ENCODE results near the gene SGTB. TPM values are rescaled to one million over a fixed set of nuclear protein-coding genes. Genes with fewer than 3 reads are reported as not detected.
A peak's percentile ranks its signal among the peaks of the same experiment; 100 is the strongest.
"Not testable (repeated sequence)": the region's sequence is repeated elsewhere in the genome, so short reads cannot be mapped to it uniquely, and the experiment has no call there.

The SGTB gene
- total RNA-seq, 6 donors from 2014 or later, result 5.2 to 9.8 (median 8.0) TPM

- no peak for TF ChIP-seq POLR2A (IDR thresholded peaks at IDR 0.05)
- no peak for TF ChIP-seq CTCF (IDR thresholded peaks at IDR 0.05)
- TF ChIP-seq EP300 (IDR thresholded peaks at IDR 0.05), result no peak
- no peak for TF ChIP-seq POLR2AphosphoS5 (IDR thresholded peaks at IDR 0.05)
- Histone ChIP-seq H3K9me3 (no peaks in the 10 kb centered on the region), H3K27me3 (no peaks in the 10 kb centered on the region), H3K36me3 (peaks cover 0 to 21% (median 2%) of the 10 kb centered on the region in 4 donors), H3K4me3 (no peak overlapping the region), H3K4me1 (no peaks in the 10 kb centered on the region), H3K27ac (no peak overlapping the region)
- DNase-seq (no peak), ATAC-seq (ENCODE audit: low FRiP score in 2 of 2) (no peak)
- 91 to 92% methylated on average over 2 of the region's 2 CpGs for WGBS, 2 donors
Measured at GRCh38 chr5:65693121-65693520, 28.8 kb downstream of the SGTB start.

GRCh38 chr5:65682148-65682547 is 39.8 kb downstream of the SGTB start:
- Histone ChIP-seq H3K4me1 (no peaks in the 10 kb centered on the region), H3K9me3 (no peaks in the 10 kb centered on the region), H3K27me3 (no peaks in the 10 kb centered on the region), H3K36me3 (peaks cover 0 to 52% (median 15%) of the 10 kb centered on the region in 4 donors), H3K27ac (no peak overlapping the region), H3K4me3 (no peak overlapping the region)
- TF ChIP-seq POLR2AphosphoS5 (IDR thresholded peaks at IDR 0.05) (no peak), POLR2A (IDR thresholded peaks at IDR 0.05) (no peak)
- ATAC-seq (ENCODE audit: low FRiP score in 2 of 2) (no peak), DNase-seq (no peak)
- WGBS, 2 donors, result 92 to 97% methylated on average over 3 of the region's 3 CpGs

- peak in 1 of 2 donors; percentile 26 for DNase-seq
- not testable (repeated sequence) for ATAC-seq (ENCODE audit: low FRiP score in 2 of 2); H3K27me3 ChIP-seq; H3K4me1 ChIP-seq; H3K9me3 ChIP-seq; H3K4me3 ChIP-seq; H3K27ac ChIP-seq
- H3K36me3 ChIP-seq, result peaks cover 0 to 44% (median 8%) of the 10 kb centered on the region in 4 donors
- WGBS, 2 donors, result 74 to 86% methylated on average over 3 of the region's 3 CpGs
Measured at GRCh38 chr5:65676056-65676455, 45.9 kb downstream of the SGTB start.

GRCh38 chr5:65674749-65675148 is 47.2 kb downstream of the SGTB start:
- H3K4me3 ChIP-seq, result no peak overlapping the region
- DNase-seq, result no peak
- no peaks in the 10 kb centered on the region for H3K27me3 ChIP-seq
- no peaks in the 10 kb centered on the region for H3K9me3 ChIP-seq
- no peak overlapping the region for H3K27ac ChIP-seq
- H3K36me3 ChIP-seq, result peaks cover 0 to 50% (median 10%) of the 10 kb centered on the region in 4 donors
- H3K4me1 ChIP-seq, result no peaks in the 10 kb centered on the region
- ATAC-seq (ENCODE audit: low FRiP score in 2 of 2), result no peak
- TF ChIP-seq CTCF (IDR thresholded peaks at IDR 0.05), result no peak
- no peak for TF ChIP-seq EP300 (IDR thresholded peaks at IDR 0.05)
- TF ChIP-seq POLR2AphosphoS5 (IDR thresholded peaks at IDR 0.05), result no peak

- no peak for DNase-seq
- Histone ChIP-seq H3K9me3 (no peaks in the 10 kb centered on the region), H3K4me1 (no peaks in the 10 kb centered on the region), H3K27me3 (no peaks in the 10 kb centered on the region), H3K36me3 (peaks cover 0 to 48% (median 6%) of the 10 kb centered on the region in 4 donors), H3K27ac (no peak overlapping the region), H3K4me3 (no peak overlapping the region)
- TF ChIP-seq EP300 (IDR thresholded peaks at IDR 0.05) (no peak), POLR2AphosphoS5 (IDR thresholded peaks at IDR 0.05) (no peak), POLR2A (IDR thresholded peaks at IDR 0.05) (no peak), CTCF (IDR thresholded peaks at IDR 0.05) (no peak)
- ATAC-seq (ENCODE audit: low FRiP score in 2 of 2), result no peak
- WGBS, 2 donors, result 56 to 71% methylated on average over 1 of the region's 1 CpG
Measured at GRCh38 chr5:65672796-65673195, 49.1 kb downstream of the SGTB start.

- WGBS, 2 donors, result 79% methylated on average over 7 of the region's 7 CpGs
- H3K4me1 ChIP-seq, result no peaks in the 10 kb centered on the region
- no peaks in the 10 kb centered on the region for H3K9me3 ChIP-seq
- no peak overlapping the region for H3K27ac ChIP-seq
- H3K36me3 ChIP-seq, result peaks cover 0 to 50% (median 7%) of the 10 kb centered on the region in 4 donors
- no peaks in the 10 kb centered on the region for H3K27me3 ChIP-seq
- ATAC-seq (ENCODE audit: low FRiP score in 2 of 2), result no peak
- DNase-seq, result peak in 1 of 2 donors; percentile 14
- TF ChIP-seq CTCF (IDR thresholded peaks at IDR 0.05), result no peak
- TF ChIP-seq EP300 (IDR thresholded peaks at IDR 0.05), result no peak
- no peak for TF ChIP-seq POLR2AphosphoS5 (IDR thresholded peaks at IDR 0.05)
- no peak for TF ChIP-seq POLR2A (IDR thresholded peaks at IDR 0.05)
- no peak overlapping the region for H3K4me3 ChIP-seq
Measured at GRCh38 chr5:65668696-65669095, 53.2 kb downstream of the SGTB start.
